ENCODE results near the gene HCAR2. TPM values are rescaled to one million over a fixed set of nuclear protein-coding genes. Genes with fewer than 3 reads are reported as not detected.
"Not testable (repeated sequence)": the region's sequence is repeated elsewhere in the genome, so short reads cannot be mapped to it uniquely, and the experiment has no call there.

The HCAR2 gene
- total RNA-seq, 1 donor from 2014 or later = not detected

DNA sequence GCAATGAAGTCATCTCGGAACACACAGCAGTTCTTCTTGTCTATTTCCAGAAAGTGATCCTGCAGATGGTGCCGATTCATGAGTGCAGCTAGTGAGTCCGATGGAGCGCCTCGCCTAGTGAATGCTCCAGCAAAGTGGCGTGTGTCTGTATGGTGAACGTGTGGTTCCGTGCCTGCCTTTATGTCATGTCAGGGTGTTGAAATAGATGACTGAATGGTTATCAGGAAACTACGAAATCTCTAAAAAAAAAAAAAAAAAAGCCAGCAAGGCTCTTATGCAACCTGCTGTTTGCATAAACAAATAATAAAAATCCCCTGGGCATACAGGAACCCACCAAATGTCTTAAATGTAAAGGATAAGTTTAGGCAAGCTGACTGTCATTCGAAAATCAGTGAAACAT lies 13.5 kb upstream of the HCAR2 start, which contains the start of gene HCAR3:
Gene HCAR3 (minus strand): TSS at position 154 of the 400 bp plus-strand sequence. CDS start 74 bp downstream, at position 80.
- DNase-seq (ENCODE audit: low read depth in 2 of 2) = not testable (repeated sequence)

DNA sequence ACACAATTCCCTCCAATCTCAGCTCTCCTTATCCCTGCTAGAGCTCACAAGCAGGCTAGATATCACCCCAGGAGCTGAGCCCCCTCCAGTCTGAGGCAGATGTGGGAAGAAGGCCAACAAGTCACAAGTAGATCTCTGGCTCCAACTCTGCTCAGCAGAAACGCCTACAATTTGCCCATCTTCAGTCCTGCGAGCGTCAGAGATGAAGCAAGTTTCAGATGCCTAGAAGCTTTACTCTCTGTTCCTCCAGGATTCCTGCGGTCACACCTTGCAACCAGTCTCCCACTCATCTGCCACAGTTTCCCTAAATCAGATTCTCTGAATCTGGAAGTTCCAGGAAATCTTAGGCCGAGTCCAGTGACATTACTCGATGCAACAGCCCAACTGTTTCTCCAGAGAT lies 12.1 kb upstream of the HCAR2 start:
- DNase-seq (ENCODE audit: low read depth in 2 of 2) = not testable (repeated sequence)

DNA sequence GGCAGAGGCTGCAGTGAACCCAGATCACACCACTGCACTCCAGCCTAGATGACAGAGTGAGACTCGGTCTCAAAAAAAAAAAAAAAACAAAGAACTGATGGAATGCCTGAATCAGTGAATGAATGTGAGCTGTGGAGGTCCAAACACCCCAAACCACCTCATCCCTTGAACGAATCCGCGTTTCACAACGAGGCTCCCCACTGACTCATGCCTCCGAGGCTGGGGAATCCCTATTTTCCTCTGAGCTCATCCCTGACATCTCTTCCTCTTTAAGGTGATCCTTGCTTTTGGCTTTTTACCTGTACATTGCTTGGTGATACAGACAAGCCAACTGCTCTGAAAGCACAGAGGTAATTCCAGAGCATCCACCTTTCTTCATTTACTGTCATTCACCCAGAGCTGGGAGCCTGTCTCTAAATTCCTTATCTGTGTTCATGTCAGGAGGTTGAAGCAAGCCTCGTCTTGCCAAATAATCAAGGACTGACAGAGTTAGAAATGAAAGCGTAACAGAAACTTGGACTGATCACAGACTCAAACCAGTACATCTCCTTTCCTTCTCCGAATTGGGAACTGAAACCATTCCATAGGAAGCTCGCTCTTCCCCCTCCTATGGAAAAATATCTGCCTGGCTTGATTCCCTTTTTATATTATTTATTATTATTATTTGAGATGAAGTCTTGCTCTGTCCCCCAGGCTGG lies 10.5 kb upstream of the HCAR2 start:
- not testable (repeated sequence) for DNase-seq (ENCODE audit: low read depth in 2 of 2)

DNA sequence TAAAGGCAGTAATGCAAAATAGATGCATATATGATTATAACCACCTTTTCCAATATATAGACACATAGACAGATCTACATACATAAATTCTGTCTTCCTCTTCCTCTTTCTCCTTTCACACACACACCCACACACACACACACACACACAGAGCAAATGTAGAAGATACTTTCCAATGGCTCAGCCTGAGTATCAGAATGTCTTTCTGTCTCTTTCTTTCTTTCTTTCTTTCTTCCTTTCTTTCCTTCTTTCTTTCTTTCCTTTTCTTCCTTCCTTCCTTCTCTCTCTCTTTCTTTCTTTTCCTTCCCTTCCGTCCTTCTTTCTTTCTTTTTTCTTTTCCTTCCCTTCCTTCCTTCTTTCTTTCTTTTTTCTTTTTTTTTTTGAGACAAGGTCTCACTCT lies 8.1 kb upstream of the HCAR2 start:
- not testable (repeated sequence) for DNase-seq (ENCODE audit: low read depth in 2 of 2)

DNA sequence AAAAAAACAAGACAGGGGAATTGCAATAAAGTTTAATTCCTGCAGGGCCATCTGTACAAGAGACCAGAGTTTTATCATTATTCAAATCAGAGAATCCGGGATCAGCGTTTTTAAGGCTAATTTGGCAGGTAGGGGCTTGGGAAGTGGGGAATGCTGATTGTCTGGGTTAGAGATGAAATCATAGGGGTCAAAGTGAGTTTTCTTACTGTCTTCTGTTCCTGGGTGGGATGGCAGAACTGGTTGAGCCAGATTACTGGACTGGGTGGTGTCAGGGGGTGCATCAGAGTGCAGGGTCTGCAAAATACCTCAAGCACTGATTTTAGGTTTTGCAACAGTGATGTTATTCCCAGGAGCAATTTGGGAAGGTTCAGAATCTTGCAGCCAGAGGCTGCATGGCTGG lies 7.2 kb upstream of the HCAR2 start:
- DNase-seq (ENCODE audit: low read depth in 2 of 2) = not testable (repeated sequence)

DNA sequence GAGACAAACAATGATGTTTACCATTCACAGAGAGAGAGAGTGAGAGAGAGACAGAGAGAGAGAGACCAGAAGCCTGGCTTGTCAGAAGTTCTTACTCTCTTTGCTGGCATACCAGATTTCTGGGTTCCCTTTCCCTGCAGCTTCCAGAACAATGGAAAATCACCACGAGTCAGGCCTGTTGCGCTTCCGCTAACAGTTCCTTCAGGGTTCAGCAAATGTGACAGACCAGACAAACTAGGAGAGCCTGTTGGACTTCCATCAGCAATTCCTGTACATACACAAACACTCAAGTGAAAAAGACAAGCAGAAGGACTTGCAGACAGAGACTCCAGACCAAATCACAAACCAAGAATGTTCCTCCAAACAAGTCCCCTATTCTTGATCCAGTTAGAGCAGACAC lies 6.1 kb upstream of the HCAR2 start:
- not testable (repeated sequence) for DNase-seq (ENCODE audit: low read depth in 2 of 2)

DNA sequence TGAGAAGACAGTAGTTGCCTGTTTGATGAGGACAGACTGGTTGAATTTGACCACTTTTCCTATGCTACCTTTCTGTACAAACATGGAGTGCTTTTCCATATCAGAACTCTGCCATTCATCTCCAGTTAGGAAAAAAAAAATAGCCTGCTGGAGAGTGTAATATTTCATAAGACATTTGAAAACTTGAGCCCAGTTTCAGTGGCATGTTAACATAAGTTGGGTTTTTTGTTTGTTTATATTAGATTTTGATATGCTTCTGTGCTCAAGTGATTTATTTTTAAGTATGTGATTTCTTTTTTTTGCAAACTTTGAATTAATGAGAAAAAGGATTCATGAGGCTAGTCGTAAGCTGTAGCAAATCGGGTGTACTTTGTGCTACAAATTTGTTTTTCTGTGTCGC lies 684 bp upstream of the HCAR2 start:
- DNase-seq (ENCODE audit: low read depth in 2 of 2) = not testable (repeated sequence)

DNA sequence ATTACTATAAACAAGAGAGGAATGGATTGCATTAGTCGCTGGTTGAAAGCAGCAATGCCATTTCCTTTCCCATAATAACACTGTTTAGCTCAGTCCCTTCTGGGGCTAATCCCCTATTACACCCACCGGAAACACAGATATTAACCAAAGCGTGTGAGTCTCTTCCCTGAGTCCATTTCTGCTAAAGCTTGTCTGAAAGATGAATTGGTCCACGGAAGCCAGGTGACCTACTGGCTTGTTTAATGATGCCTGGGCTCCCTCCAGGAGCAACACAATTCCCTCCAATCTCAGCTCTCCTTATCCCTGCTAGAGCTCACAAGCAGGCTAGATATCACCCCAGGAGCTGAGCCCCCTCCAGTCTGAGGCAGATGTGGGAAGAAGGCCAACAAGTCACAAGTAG lies 1.7 kb downstream of the HCAR2 start:
- DNase-seq (ENCODE audit: low read depth in 2 of 2) = not testable (repeated sequence)

DNA sequence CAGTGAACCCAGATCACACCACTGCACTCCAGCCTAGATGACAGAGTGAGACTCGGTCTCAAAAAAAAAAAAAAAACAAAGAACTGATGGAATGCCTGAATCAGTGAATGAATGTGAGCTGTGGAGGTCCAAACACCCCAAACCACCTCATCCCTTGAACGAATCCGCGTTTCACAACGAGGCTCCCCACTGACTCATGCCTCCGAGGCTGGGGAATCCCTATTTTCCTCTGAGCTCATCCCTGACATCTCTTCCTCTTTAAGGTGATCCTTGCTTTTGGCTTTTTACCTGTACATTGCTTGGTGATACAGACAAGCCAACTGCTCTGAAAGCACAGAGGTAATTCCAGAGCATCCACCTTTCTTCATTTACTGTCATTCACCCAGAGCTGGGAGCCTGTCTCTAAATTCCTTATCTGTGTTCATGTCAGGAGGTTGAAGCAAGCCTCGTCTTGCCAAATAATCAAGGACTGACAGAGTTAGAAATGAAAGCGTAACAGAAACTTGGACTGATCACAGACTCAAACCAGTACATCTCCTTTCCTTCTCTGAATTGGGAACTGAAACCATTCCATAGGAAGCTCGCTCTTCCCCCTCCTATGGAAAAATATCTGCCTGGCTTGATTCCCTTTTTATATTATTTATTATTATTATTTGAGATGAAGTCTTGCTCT lies 3.0 kb downstream of the HCAR2 start:
- DNase-seq (ENCODE audit: low read depth in 2 of 2) = not testable (repeated sequence)

DNA sequence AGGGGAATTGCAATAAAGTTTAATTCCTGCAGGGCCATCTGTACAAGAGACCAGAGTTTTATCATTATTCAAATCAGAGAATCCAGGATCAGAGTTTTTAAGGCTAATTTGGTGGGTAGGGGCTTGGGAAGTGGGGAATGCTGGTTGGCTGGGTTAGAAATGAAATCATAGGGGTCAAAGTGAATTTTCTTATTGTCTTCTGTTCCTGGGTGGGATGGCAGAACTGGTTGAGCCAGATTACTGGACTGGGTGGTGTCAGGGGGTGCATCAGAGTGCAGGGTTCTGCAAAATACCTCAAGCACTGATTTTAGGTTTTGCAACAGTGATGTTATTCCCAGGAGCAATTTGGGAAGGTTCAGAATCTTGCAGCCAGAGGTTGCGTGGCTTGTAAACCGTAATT lies 6.2 kb downstream of the HCAR2 start:
- DNase-seq (ENCODE audit: low read depth in 2 of 2) = not testable (repeated sequence)

DNA sequence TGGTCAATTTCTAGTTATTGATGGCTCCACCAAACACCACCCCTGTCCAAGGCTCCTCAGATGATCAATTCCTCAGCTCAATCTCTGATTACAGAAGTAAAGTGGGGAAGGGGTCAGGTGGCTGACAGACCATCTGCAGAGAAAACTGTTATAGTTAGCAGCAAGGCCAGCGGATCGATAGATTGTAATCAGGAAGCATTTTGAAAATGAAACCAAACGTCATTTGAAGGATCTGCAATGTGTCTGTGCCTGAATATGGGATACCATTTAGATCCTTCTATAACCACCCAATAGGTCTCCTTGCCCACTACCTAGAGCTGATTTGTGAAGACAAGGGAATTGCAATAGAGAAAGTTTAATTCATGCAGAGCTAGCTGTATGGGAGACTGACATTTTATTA lies 11.6 kb downstream of the HCAR2 start:
- DNase-seq (ENCODE audit: low read depth in 2 of 2) = no peak

DNA sequence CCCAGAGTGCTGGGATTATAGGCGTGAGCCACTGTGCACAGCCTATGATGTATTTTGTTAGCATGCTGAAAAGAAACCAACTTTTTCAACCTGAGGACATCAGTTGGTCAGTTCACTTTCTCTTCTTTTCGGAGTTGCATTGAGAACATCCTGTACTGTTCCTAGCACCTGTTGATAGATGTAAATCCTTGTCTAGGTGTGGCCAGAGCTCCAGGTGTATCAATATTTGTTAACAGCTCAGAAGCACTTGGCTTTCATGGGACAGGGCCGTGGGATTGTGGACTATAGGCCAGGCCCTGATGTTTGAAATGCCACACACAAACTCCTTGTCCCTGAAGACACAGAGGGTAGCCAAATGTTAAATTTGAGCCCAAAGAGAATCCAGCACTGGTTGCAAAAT lies 14.9 kb downstream of the HCAR2 start:
- DNase-seq (ENCODE audit: low read depth in 2 of 2) = no peak

DNA sequence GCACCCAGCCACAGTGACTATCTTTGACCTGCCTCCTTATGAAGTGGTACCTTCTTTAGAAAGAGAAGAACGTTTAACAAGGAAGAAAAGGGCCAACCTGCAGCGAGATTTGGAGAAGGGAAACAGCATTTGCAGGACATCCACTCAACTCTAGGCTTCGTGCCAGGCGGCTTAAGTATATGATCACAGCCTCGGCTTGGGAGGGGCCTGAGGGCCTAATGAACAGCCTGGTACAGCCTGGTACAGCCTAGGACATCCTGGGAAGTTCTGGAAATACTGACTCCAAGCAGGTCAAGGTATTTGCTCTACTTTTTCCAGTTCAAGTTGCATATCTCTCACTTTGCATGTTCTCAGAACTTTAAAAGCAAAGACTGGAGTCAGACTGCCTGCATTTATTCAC lies 16.1 kb downstream of the HCAR2 start:
- DNase-seq (ENCODE audit: low read depth in 2 of 2) = no peak

DNA sequence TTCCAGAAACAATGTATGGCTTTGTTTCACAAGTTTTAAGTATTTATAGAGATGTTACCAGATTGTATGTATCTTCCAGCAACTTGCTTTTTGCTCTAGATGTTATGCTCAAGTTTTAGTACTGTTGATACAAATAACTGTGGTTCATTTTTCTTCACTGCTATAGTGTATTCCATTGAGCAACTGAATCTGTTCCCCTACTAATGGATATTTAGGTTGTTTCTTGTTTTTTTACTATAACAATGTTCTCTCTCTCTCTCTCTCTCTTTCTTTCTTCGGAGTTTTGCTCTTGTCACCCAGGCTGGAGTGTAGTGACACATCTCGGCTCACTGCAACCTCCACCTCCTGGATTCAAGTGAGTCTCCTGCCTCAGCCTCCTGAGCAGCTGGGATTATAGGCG lies 16.6 kb downstream of the HCAR2 start:
- no peak for DNase-seq (ENCODE audit: low read depth in 2 of 2)

DNA sequence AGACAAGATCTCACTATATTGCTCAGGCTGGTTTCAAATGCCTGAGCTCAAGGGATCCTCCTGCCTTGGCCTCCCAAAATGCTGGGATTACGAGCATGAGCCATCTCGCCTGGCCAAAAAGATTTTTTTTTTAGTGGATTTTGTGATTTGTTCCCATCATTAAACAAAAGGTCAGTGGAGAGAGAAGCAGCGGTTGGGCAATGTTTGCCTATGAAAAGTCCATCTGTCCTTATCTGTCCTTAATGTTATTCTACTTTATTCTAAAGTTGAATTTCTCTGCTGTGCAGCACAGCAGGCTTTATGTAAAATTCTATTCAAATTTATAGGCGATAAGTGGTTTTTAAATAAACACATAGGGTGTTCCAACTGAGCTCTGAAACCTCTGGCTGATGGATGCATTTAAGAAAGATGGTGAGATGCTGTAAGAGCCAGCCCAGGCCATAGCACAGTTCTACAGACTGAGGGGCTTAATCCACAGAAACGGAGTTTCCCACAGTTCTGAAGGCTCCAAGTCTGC lies 18.8 kb downstream of the HCAR2 start:
- DNase-seq (ENCODE audit: low read depth in 2 of 2) = no peak

DNA sequence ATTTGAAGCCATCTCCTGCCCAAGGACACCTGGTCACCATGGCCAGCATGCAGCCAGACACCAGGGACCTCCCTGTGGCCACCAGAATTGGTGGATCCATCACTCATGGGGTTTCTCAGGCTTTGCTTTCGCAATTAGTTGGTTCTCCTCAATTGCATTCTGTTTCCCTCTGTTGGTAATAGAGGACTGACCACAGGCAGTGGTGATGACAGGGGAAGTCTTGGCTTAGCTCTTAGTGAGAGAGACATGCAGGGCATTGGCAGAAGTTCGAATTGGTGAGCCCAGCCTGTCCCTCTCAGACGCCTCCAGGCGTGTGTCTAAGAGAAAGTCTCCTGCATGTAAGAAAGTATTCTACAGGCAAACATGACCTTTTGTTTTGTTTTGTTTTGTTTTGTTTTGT lies 21.3 kb downstream of the HCAR2 start:
- no peak for DNase-seq (ENCODE audit: low read depth in 2 of 2)

DNA sequence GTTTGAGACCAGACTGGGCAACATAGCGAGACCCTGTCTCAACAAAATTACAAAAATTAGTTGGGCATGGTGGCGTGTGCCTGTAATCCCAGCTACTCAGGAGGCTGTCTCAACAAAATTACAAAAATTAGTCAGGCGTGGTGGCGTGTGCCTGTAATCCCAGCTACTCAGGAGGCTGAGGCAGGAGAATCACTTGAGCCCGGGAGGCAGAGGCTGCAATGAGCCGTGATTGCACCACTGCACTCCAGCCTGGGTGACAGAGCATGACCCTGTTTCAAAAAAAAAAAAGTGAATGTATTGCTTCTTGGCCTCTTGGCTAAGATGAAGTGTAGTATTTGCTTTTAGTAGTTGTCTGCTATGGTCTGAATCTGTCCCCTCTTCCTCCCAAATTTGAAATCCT lies 22.2 kb downstream of the HCAR2 start:
- not testable (repeated sequence) for DNase-seq (ENCODE audit: low read depth in 2 of 2)

DNA sequence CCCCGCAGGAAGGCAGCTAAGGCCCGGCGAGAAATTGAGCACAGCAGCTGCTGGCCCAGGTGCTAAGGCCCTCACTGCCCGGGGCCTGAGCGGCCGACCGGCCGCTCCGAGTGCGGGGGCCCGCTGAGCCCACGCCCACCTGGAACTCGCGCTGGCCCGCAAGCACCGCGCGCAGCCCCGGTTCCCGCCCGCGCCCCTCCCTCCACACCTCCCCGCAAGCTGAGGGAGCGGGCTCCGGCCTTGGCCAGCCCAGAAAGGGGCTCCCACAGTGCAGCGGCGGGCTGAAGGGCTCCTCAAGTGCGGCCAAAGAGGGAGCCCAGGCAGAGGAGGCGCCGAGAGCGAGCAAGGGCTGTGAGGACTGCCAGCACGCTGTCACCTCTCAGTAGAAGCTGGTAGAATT lies 26.4 kb downstream of the HCAR2 start:
- DNase-seq (ENCODE audit: low read depth in 2 of 2) = not testable (repeated sequence)

DNA sequence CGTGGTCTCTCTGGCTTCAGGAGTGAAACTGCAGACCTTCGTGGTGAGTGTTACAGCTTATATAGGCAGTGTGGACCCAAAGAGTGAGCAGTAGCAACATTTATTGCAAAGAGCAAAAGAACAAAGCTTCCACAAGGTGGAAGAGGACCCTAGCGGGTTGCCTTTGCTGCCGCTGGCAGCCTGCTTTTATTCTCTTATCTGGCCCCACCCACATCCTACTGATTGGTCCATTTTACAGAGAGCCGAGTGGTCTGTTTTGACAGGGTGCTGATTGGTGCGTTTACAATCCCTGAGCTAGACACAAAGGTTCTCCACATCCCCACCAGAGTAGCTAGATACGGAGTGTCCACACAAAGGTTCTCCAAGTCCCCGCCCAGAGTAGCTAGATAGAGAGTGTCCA lies 27.1 kb downstream of the HCAR2 start:
- not testable (repeated sequence) for DNase-seq (ENCODE audit: low read depth in 2 of 2)

DNA sequence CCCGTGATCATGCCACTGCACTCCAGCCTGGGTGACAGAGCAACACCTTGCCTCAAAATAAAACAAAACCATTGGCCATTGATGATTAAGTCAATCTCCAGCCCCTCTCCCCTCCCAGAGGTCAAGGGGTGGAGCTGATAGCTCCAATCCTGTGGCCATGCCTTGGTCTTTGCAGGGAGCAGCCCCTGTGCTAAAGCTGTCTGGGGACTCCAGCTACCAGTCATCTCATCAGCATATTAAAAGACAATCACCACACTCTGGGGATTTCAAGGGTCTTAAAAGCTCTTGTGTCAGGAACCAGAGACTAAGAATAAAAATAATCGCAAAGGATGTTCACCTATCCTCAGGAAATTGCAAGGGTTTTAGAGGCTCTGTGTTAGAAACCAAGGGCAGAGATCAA lies 30.6 kb downstream of the HCAR2 start:
- no peak for DNase-seq (ENCODE audit: low read depth in 2 of 2)

DNA sequence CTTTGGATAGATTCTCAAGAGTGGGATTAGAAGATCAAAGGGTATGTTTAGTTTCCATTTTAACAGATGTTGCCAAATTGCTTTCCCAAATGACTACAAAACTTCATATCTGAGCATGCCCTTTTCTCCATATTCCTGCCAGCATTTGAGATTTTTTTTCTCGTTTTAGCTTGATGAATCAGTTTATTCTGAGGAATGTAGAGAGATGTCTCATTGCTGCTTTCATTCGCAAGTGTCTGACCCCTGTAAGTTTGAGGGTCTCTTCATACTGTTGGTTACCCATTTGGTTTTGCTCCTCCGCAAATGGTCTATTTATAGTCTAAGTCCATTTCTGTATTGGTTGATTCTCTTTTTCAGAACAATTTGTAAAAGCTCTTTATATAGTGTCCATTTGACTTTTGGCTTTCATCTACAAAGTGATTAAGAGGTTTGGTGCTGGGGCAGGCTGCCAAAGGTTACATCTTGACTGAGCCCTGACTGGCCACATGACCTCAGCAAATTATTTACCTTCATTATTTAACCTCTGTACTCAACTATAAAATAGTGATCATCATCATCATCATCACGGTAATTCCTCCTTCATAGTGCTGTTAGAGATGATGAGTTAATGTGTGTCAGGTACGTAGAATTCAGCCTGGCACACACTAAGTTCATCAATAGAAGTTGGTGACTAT lies 33.6 kb downstream of the HCAR2 start:
- no peak for DNase-seq (ENCODE audit: low read depth in 2 of 2)

DNA sequence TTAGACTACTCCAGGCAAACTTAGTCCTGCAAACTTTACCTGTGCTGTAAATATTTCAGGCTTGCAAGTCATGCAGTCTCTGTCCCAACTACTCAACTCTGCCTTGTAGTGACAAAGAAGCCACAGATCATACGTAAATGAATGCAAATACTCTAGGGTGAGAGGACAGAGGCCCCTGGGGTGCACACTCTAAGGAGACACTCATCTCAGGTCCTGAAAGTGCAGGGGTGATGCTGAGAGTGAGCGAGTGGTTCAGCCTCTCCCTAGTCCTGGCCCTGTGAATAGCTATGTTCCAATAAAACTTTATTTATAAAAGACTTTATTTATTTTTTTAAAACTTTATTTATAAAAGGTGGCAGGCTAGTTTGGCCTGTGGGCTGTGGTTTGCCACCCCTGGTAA lies 34.9 kb downstream of the HCAR2 start:
- no peak for DNase-seq (ENCODE audit: low read depth in 2 of 2)

All from dermis microvascular lymphatic vessel endothelial cell (primary cell).